A549 treated with DMSO at 1 μM for 4 hours (cell line): ENCODE measurements around the gene CRYBB3. TPM values are rescaled to one million over a fixed set of nuclear protein-coding genes. Genes with fewer than 3 reads are reported as not detected.

Source experiments
- total RNA-seq: library from RNA; stranded (reverse); fragments of 200-300 nt; extraction: Qiagen RNA extraction; gene quantifications from 5 replicates; pipeline ENCODE4 v1.2.3, GENCODE V29; 2022; ENCODE audit warnings: low read depth

CRYBB3 gene
- total RNA-seq = not detected in 5 replicates

DNA sequence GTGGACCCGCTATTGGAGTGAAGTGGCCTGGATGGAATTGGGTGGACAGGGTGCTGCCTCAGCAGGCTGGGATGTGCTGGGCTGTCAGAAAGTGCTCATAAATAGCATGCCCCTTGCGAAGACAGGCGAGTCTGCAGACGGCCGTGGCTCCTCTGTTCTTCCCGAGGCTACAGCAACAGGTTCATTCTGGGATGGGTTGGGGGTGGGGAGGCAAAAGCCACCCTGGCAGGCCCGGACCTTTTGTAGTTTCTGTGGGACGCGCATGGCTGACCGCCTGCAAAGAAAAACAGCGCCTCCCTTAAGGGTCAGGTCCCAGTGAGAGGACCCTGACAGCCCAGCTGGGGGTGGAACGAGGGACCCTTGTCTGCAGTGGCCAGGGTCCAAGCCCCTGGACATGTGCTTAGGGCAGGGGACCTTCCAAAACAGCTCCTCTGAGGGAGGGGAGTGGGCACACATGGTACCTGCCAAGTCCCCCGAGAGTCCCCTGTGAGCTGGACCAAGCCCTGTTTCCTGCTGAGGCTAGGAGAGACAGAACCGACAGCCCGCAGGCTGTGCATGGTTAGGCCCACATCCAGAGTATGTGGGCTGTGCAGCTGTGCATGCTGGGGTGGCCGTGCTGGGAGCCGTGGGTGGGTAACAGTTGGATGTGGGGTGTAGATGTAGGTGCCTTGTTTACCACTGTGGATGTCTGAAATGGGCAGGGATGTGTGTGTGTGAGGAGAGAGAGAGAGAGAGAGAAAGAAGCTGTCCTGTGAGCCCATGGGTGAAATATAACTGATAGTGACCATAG is at the start of gene CRYBB3:
Gene CRYBB3 (plus strand): TSS at position 128 of the 790 bp plus-strand sequence. CDS start 1,539 bp downstream, outside the sequence.

DNA sequence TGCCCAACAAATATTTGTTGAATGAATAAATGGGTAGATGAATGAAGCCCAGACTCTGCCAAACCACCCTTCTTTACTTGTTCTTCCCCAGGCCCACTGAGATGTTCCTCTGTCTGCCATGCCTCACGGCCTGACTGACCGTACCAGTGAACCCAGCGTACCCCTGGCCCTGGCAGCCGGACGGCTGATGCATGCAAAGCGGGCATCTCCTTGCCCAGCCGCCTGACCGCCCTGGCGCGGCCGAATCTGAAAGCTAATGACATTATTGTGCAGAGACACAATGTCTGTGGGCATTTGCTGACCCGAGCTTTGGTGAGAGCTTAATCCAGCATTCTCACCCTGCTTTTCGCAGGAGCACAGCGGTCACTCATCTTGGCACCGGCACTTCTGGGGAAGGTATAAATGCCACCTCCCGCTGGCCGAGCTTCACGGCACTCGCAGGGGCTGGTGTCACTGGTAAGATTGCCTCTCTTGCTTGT is 19.6 kb downstream of the CRYBB3 start, which contains the start of gene CRYBB2:
Gene CRYBB2 (plus strand): TSS at position 429 of the 479 bp plus-strand sequence. CDS start 1,791 bp downstream, outside the sequence.

Other genes starting within 250 kb of the CRYBB3 start
- gene KIAA1671, start 247.1 kb upstream of the CRYBB3 start, total RNA-seq = 7.9 to 11.0 TPM (median 10.5 TPM) in 5 replicates
- not detected in 5 replicates for gene CRYBB2, start 19.8 kb downstream of the CRYBB3 start, total RNA-seq